GM12891 (cell line): ENCODE data around the gene EVX2.

Experiments used
- POLR2A ChIP-seq: IDR thresholded peaks from 2 replicates; pipeline ENCODE4 v1.6.1; 2011; ENCODE audit warnings: low read depth, low read length, control low read depth
- POLR2AphosphoS5 ChIP-seq: IDR thresholded peaks from 2 replicates; pipeline ENCODE4 v1.6.1; 2011; ENCODE audit warnings: low read depth, low read length, control low read depth
- POU2F2 ChIP-seq: IDR thresholded peaks from 2 replicates; pipeline ENCODE4 v1.6.1; 2011; ENCODE audit warnings: low read depth, mild to moderate bottlenecking, control low read depth, low read length, moderate library complexity

GRCh38 chr2:176056406-176056805 is 27.4 kb downstream of the EVX2 start:
- TF ChIP-seq POLR2A (no peak), POU2F2 (no peak), POLR2AphosphoS5 (no peak)
